ENCODE measurements around the gene QSOX1. TPM values are rescaled to one million over a fixed set of nuclear protein-coding genes. Genes with fewer than 3 reads are reported as not detected.

The QSOX1 gene
- total RNA-seq, 1 donor, result 128 TPM

DNA sequence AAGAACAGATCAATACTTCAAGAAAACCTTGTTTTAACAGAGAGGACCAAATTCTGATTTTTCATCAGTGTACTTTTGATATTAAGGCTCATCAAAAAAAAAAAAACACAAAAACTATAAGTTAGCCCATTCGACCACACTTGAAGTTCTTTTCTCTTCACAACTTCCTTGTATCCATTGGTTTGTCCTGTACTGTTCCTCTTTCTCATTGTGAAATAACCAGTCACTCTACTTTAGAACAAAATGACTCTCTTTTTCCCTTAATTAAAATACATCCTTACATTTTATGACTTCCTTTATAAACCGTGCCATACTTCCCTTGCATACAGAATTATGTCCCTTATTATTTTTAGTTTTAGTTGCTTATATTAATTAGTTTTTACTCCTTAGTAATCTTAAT, 8.4 kb downstream of the QSOX1 start:
- TF ChIP-seq, protein P1, sequence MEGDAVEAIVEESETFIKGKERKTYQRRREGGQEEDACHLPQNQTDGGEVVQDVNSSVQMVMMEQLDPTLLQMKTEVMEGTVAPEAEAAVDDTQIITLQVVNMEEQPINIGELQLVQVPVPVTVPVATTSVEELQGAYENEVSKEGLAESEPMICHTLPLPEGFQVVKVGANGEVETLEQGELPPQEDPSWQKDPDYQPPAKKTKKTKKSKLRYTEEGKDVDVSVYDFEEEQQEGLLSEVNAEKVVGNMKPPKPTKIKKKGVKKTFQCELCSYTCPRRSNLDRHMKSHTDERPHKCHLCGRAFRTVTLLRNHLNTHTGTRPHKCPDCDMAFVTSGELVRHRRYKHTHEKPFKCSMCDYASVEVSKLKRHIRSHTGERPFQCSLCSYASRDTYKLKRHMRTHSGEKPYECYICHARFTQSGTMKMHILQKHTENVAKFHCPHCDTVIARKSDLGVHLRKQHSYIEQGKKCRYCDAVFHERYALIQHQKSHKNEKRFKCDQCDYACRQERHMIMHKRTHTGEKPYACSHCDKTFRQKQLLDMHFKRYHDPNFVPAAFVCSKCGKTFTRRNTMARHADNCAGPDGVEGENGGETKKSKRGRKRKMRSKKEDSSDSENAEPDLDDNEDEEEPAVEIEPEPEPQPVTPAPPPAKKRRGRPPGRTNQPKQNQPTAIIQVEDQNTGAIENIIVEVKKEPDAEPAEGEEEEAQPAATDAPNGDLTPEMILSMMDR (IDR thresholded peaks at IDR 0.05; ENCODE audit: insufficient read depth, low read depth, low read length), result no peak
- H3K4me3 ChIP-seq (ENCODE audit: low read depth, low read length), result no peak overlapping the region
- no peak for DNase-seq (ENCODE audit: low read depth)

DNA sequence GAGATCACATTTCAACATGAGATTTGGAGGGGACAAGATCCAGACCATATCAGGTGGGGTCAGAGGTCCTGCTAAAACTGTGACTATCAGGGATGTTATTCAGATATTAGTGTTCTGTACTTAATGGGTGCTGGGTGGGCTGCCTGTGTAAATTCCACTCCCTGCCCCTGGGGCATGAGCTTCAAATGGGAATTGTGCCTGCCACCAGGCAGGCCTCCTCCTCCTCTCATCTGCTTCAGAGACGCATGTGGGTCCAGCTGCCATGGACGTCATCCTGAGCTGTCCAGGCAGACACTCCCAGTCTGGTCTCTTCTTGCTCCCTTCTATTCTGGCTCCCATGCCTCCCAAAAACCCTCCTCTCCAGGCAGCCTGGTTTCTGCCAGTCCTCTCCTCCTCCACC, 10.4 kb downstream of the QSOX1 start:
- no peak for DNase-seq (ENCODE audit: low read depth)
- no peak overlapping the region for H3K4me3 ChIP-seq (ENCODE audit: low read depth, low read length)
- TF ChIP-seq, protein P1 (IDR thresholded peaks at IDR 0.05; ENCODE audit: insufficient read depth, low read depth, low read length), result no peak

DNA sequence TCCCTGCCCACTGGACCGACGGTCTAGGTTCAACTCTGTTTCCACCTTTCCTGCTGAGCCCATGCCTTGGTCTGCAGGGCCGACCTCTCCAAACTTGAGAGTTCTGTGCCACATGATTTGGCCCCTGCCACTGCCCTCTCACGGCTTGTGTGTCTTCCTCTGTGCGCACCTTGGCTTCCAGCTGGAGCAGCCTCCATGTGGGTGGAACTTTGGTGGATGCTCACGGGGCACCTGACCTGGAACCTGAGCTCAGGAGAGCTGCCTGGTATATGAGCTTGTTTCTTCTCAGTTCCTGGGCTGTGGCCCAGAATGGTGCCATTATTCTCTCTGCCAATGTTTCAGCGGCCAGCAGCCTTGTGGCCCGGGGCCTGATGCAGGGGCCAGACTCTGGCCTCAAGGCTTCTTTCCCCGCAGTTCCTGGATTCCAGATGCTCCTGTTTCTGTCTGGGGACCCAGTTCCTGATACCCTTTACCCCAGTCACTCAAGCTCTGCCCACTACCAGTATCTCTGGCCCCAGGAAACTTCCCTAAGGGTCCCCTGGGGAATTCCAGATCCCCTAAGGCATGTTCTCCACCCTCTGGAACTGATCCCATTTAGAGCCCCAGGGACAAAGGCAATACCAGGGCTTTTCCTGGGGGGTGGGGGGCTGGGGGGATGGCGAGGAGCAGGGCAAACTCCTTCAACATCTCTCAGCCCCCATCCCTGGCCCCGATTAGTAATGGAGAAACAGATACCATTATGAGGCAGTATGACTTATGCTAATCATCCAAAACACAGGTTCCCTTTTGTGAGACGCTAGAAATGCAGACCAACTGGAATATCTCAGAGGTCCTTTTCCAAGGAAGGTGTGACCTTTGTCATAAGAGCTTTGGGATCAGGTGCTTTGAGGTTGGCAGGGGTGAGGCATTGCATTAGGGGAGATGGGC, 11.1 kb downstream of the QSOX1 start:
- TF ChIP-seq, protein P1 (IDR thresholded peaks at IDR 0.05; ENCODE audit: insufficient read depth, low read depth, low read length), result no peak
- no peak overlapping the region for H3K4me3 ChIP-seq (ENCODE audit: low read depth, low read length)
- DNase-seq (ENCODE audit: low read depth), result no peak

DNA sequence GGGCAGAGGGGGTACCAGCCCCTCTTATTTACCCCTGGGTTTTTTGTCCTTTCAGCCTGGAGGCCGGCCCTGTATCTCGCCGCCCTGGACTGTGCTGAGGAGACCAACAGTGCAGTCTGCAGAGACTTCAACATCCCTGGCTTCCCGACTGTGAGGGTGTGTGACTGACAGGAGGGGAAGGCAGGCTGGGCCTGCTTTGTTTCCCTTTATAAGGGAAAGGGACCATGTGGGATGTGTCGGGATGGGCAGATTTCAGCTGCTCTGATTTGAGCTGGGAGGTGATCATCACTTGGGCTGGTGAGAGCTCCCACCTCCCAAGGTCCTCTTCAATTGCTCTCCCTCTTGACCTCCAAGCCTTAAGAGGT, 11.7 kb downstream of the QSOX1 start:
- TF ChIP-seq, protein P1 (IDR thresholded peaks at IDR 0.05; ENCODE audit: insufficient read depth, low read depth, low read length), result no peak
- H3K4me3 ChIP-seq (ENCODE audit: low read depth, low read length), result no peak overlapping the region
- DNase-seq (ENCODE audit: low read depth), result no peak

DNA sequence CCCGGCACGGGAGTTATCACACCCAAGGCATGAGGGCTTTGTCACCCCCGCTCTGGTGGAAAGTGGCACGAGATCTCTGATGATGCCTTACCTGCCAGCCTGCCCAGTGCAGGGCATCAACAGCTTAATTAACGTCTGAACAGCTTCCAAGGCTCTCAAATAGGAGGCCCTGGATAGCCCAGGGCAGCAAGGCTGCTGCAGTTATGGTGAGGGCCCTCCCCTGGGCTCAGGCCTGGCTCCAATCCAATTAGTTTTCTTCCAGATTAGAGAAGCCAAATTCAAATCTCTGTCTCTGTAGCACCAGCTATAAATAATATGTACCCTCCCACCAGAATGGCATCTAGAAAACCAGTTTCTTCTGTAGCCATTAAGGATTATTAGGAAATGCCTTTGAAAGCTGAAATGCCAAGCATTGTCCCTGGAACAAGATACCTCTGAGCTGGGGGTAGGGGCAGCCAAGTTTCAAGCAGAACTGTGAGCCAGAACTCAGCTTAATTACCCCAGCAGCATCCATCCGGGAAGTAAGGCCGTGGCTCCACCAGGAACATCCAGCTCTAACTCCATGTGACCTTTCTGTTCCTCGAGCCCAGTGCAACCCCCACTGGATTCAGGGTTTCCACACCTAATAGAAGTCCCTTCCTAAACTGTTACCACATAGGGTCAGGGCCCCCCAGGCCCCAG, 12.5 kb downstream of the QSOX1 start:
- no peak for DNase-seq (ENCODE audit: low read depth)
- no peak overlapping the region for H3K4me3 ChIP-seq (ENCODE audit: low read depth, low read length)
- TF ChIP-seq, protein P1 (IDR thresholded peaks at IDR 0.05; ENCODE audit: insufficient read depth, low read depth, low read length), result no peak

DNA sequence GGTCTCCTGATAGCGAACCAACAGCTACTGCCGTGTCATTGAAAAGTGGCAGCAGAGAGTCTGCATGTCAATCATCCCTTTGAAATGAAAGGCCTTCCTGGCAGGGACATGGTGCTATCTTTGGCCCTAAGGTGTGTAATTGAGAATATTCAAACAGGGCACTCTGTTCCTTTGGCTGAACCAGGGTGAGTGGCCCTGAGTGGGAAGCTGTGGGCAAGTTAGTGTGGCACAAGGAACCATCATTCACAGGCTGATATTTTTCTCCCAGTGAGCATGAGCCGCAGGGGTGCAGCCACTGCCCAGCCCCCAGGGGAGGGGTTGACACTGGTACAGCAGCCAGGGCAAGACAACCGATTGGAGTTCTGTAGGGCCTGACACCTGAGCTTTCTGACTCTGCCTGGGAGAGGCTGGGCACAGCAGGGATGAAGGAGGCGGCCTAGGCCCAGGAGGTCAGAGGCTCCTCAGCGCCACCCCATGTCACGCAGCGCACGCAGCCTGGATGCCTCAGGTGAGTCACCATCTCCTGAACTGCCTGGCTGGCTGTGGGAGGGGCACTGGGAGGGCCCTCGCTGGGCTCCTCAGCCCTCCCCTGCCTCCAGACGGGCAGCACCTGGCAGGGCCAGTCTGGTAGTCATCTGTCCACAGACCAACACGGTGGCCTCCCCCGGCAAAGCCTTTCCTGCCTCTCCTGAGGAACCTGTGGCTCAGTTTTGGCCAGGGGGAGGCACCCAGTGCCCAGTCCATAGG, 13.2 kb downstream of the QSOX1 start:
- no peak overlapping the region for H3K4me3 ChIP-seq (ENCODE audit: low read depth, low read length)
- no peak for DNase-seq (ENCODE audit: low read depth)
- TF ChIP-seq, protein P1 (IDR thresholded peaks at IDR 0.05; ENCODE audit: insufficient read depth, low read depth, low read length), result no peak

All from fibroblast of villous mesenchyme (primary cell).